GM12864 (cell line): ENCODE results near the gene DLGAP4.

ENCODE experiments used
- DNase-seq: peaks from one replicate; pipeline ENCODE4 v3.0.0-alpha.2; 2011; ENCODE audit warnings: low read depth
- H3K4me3 ChIP-seq: 2 replicates; pipeline ENCODE4 v1.5.1; 2011; ENCODE audit warnings: mild to moderate bottlenecking, low read depth, low read length, control low read depth
- TF ChIP-seq, protein P1 (sequence below): IDR thresholded peaks from 2 replicates; pipeline ENCODE4 v1.5.1; 2011; ENCODE audit warnings: low read depth, mild to moderate bottlenecking, moderate library complexity, low read length, control low read depth, inconsistent platforms; ENCODE audit errors: missing control alignments

DLGAP4 gene

DNA sequence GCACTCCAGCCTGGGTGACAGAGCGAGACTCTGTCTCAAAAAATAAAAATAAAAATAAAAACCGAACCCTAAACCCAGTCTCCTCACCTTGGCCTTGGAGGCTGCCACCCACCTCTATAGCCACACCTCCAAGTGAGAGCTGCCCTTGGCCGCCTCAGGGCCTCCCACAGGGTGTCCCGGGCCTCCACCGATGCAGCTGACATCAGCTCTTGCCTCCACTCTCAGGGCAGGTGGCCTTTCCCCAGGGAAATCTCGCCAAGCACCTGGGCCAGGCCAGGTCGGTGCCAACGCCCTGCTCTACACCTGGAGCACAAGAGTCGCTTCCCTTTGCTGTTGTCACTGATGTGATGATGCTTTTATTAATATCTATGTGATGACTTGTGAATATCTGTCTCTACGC is 226.2 kb downstream of the DLGAP4 start:
- DNase-seq: no peak
- TF ChIP-seq, protein P1, sequence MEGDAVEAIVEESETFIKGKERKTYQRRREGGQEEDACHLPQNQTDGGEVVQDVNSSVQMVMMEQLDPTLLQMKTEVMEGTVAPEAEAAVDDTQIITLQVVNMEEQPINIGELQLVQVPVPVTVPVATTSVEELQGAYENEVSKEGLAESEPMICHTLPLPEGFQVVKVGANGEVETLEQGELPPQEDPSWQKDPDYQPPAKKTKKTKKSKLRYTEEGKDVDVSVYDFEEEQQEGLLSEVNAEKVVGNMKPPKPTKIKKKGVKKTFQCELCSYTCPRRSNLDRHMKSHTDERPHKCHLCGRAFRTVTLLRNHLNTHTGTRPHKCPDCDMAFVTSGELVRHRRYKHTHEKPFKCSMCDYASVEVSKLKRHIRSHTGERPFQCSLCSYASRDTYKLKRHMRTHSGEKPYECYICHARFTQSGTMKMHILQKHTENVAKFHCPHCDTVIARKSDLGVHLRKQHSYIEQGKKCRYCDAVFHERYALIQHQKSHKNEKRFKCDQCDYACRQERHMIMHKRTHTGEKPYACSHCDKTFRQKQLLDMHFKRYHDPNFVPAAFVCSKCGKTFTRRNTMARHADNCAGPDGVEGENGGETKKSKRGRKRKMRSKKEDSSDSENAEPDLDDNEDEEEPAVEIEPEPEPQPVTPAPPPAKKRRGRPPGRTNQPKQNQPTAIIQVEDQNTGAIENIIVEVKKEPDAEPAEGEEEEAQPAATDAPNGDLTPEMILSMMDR: no peak
- no peak overlapping the region for H3K4me3 ChIP-seq

DNA sequence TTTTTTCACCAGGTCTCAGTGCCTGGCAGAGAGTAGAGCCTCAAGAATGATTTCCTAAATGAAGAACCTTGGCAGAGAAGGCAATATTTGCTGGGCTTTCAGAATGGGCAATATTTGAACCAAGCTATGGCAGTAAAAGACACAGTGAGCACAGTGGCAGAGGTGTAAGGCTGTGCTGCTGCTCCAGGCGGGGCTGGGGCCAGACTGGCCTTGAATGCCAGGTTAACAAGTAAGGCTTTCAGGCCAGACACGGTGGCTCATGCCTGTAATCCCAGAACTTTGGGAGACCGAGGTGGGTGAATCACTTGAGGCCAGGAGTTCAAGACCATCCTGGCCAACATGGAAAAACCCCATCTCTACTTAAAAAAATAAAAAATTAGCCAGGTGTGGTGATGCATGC is 226.7 kb downstream of the DLGAP4 start:
- H3K4me3 ChIP-seq: no peak overlapping the region
- no peak for DNase-seq
- TF ChIP-seq, protein P1: no peak

DNA sequence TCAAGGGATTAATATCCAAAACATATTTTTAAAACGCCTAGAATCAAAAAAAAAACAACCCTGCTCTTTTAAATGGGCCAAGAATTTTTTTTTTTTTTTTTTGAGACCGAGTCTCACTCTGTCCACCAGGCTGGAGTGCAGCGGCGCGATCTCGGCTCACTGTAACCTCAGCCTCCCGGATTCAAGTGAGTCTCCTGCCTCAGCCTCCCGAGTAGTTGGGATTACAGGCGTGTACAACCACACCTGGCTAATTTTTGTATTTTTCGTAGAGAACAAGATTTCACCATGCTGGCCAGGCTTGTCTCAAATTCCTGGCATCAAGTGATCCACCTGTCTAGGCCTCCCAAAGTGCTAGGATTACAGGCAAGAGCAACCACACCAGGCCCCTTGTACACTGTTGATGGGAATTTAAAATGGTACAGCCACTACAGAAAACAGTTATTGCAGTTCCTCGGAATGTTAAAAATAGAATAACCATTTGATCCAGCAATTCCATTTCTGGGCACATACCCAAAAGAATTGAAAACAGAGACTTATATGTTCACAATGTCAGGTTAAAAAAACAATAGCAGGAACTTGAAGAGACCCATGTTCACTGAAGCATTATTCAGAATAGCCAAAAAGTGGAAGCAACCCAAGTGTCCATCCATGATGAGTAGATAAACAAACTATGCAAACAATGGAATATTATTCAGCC is 232.0 kb downstream of the DLGAP4 start:
- TF ChIP-seq, protein P1: no peak
- no peak for DNase-seq
- no peak overlapping the region for H3K4me3 ChIP-seq

DNA sequence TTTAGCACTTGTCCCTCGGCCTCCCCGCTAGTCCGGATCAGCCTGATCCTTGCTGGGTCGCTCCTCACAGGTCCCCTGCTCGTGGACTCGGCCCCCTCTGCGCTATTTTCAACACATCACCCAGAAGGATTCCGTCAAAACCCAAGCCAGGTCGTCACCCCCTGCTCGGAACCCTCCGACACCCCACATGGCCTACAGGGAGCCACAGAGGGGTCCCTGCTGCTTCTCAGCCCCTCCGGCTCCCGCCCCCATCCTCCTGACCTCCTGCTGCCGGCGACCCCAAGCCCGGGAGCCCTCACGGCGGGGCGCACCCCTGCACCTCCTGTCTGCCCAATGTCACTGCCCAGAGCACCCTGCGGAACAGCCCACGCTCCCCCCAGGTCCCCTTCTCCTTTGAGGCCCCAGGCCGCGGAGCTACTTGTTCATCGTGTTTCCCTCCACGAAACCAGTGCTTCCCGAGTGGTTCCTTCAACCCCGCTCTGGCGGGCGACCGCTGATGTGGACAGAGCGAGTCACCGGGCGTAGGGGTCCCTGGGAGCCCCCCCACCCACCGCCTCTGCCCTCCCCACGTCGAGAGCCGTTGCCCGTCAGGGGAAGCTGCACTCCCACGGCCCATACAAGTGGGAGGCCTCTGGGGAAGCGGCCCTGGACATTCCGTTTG is 234.5 kb downstream of the DLGAP4 start:
- TF ChIP-seq, protein P1: no peak
- DNase-seq: no peak
- H3K4me3 ChIP-seq: no peak overlapping the region; the same call in 1 of the 2 replicates

DNA sequence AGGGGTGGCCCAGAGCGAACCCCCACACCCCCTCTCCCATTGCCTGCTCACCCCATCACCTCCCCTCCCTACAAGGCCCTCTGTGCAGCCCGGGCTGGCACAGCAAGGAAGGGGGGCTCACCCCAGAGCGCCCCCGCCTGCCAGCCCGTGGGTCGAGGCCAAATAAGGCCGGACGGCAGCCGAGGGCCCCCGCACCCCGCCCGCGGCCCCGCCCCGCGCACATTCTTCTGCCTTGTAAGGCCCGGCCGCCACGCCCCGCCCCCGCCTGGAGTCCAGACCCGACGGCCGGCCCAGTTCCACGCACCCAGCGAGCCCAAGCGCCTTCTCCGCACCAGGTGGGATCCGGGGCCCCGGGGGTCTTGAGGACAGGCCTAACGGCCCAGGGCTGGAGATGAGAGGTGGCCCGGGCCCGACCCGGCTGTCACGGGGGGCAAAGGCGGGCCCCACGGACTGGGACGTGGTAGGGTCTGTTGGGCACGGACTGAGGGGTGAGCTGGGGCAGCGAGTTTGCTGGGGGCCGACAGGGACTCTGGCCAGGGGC is 235.2 kb downstream of the DLGAP4 start, which contains the start of gene MYL9:
MYL9 (plus strand) TSS at position 293 of the 541 bp plus-strand sequence. CDS start 3,366 bp downstream, outside the sequence.
- no peak for DNase-seq
- TF ChIP-seq, protein P1: no peak
- peak within 1 kb of the TSS; percentile 58 for H3K4me3 ChIP-seq

DNA sequence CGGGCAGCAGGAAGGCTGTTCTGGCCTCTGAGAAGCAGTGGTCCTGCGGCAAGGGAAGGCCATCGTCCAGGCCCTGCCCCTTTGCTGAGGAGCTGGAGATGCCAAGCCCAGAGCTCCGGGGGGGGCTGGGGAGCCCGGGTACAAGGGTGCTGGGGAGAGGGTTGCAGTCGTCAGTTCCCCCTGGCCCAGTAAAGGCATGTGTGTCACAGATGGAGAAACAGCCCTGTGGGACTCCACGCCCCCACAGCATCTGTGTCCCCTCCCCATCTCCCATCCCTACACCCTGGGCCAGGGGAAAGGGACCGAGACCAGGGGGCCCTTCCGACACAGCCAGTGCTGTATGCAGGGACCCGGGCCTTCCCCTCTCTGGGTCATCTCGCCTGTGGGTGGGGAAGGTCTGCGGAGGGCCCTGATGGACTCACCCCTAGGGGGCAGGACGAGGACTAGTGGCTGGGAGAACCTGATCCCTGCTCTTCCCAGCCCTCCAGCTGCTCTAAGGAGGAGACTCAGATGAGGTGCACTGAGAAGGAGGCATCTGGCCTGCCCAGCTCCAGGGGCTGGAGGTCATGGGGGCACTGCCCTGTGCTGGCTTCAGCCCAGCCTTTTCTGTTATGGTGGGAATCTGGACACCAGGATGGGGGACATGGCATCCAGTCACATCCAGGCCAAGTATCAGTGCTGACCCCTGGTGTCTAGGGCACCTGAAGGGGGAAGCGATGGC is 235.8 kb downstream of the DLGAP4 start:
- H3K4me3 ChIP-seq: peak overlapping the region; percentile 58

More for the DNA sequence above, 235.8 kb downstream of the DLGAP4 start:
- no peak for DNase-seq
- TF ChIP-seq, protein P1: peak; percentile 60
